Chondrocyte (in vitro differentiated cells): ENCODE results near the gene SLC5A10. TPM values are rescaled to one million over a fixed set of nuclear protein-coding genes. Genes with fewer than 3 reads are reported as not detected.
"Not testable (repeated sequence)": the region's sequence is repeated elsewhere in the genome, so short reads cannot be mapped to it uniquely, and the experiment has no call there.

ENCODE experiments used
- DNase-seq: peaks from one replicate; pipeline ENCODE4 v3.0.0; 2021; ENCODE audit warnings: mixed read lengths, low spot score
- H3K27ac Mint-ChIP-seq: one replicate; pipeline ENCODE4 v1.8.0; 2021; ENCODE audit warnings: mild to moderate bottlenecking, moderate library complexity, mixed read lengths; ENCODE audit not compliant: unreplicated experiment
- H3K27me3 Mint-ChIP-seq: 2 replicates; pipeline ENCODE4 v1.8.0; 2021; ENCODE audit warnings: low read depth, mixed read lengths
- H3K36me3 Mint-ChIP-seq: 2 replicates; pipeline ENCODE4 v1.8.0; 2021; ENCODE audit warnings: low read depth, mixed read lengths
- H3K4me1 Mint-ChIP-seq: 2 replicates; pipeline ENCODE4 v1.8.0; 2021; ENCODE audit warnings: low read depth, mild to moderate bottlenecking, mixed read lengths
- H3K4me3 Mint-ChIP-seq: one replicate; pipeline ENCODE4 v1.8.0; 2021; ENCODE audit warnings: mild to moderate bottlenecking, moderate library complexity, mixed read lengths; ENCODE audit not compliant: unreplicated experiment
- H3K9me3 Mint-ChIP-seq: 2 replicates; pipeline ENCODE4 v1.8.0; 2021; ENCODE audit warnings: low read depth, mixed read lengths
- total RNA-seq: library from RNA; stranded (reverse); gene quantifications from 3 replicates; pipeline ENCODE4 v1.2.1, GENCODE V29; 2021
- TF ChIP-seq, protein P1 (sequence below): fragments of 200-600 bp; sonication (generic); IDR thresholded peaks from 2 replicates; pipeline ENCODE4 v1.5.0; 2021; ENCODE audit warnings: antibody characterized with exemption, mild to moderate bottlenecking, moderate library complexity

The SLC5A10 gene
- total RNA-seq, 1 donor from 2014 or later, result not detected

DNA sequence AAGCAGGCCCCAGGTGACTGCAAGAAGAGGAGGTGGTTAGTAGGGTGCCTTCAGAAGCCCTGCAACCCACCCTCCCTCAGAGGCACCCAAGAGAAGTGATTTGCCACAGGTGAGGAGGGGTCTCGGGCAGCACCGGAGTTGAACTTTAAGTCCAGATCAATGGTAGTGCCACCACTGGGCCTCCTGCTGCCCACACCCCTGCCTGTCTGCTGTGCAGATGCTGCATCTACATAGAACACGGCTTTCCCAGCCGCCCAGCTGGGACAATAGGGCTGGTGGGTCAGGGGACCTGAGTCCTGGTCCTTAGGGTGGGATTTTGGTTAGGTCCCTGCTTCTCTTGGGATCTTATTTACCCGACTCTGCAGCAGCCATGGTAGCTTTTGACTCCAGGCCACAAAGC is 70.2 kb downstream of the SLC5A10 start:
- TF ChIP-seq, protein P1, sequence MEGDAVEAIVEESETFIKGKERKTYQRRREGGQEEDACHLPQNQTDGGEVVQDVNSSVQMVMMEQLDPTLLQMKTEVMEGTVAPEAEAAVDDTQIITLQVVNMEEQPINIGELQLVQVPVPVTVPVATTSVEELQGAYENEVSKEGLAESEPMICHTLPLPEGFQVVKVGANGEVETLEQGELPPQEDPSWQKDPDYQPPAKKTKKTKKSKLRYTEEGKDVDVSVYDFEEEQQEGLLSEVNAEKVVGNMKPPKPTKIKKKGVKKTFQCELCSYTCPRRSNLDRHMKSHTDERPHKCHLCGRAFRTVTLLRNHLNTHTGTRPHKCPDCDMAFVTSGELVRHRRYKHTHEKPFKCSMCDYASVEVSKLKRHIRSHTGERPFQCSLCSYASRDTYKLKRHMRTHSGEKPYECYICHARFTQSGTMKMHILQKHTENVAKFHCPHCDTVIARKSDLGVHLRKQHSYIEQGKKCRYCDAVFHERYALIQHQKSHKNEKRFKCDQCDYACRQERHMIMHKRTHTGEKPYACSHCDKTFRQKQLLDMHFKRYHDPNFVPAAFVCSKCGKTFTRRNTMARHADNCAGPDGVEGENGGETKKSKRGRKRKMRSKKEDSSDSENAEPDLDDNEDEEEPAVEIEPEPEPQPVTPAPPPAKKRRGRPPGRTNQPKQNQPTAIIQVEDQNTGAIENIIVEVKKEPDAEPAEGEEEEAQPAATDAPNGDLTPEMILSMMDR, result no peak
- peak; percentile 81 for DNase-seq
- no peak overlapping the region for H3K4me3 Mint-ChIP-seq
- H3K27ac Mint-ChIP-seq, result no peak overlapping the region
- H3K27me3 Mint-ChIP-seq, result peaks cover 4% of the 10 kb centered on the region
- no peaks in the 10 kb centered on the region for H3K9me3 Mint-ChIP-seq
- H3K36me3 Mint-ChIP-seq, result no peaks in the 10 kb centered on the region
- peaks cover 3% of the 10 kb centered on the region for H3K4me1 Mint-ChIP-seq

DNA sequence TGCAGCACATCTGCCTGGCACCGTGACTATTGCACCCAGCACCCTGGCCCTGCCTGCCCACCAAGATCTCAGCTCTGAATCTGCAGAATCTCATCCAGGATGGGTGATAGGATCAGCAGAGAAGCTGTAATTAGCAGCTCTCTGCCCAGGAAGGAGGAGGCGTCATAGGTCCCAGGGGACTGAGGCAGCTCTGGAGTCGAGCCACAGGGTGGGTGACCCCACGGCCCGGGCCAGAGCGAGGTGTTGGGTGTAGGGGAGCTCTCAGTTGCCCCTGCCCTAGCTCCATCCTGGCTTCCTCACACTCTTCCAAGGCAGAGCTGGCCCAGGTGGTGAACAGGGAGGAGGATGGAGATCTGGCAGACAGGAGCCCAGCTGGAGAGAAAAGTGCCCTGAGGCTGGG is 70.8 kb downstream of the SLC5A10 start:
- Mint-ChIP-seq H3K4me3 (no peak overlapping the region), H3K27me3 (peaks cover 4% of the 10 kb centered on the region), H3K9me3 (no peaks in the 10 kb centered on the region), H3K4me1 (peaks cover 3% of the 10 kb centered on the region), H3K27ac (no peak overlapping the region), H3K36me3 (no peaks in the 10 kb centered on the region)
- TF ChIP-seq, protein P1, result no peak
- DNase-seq, result peak; percentile 81

DNA sequence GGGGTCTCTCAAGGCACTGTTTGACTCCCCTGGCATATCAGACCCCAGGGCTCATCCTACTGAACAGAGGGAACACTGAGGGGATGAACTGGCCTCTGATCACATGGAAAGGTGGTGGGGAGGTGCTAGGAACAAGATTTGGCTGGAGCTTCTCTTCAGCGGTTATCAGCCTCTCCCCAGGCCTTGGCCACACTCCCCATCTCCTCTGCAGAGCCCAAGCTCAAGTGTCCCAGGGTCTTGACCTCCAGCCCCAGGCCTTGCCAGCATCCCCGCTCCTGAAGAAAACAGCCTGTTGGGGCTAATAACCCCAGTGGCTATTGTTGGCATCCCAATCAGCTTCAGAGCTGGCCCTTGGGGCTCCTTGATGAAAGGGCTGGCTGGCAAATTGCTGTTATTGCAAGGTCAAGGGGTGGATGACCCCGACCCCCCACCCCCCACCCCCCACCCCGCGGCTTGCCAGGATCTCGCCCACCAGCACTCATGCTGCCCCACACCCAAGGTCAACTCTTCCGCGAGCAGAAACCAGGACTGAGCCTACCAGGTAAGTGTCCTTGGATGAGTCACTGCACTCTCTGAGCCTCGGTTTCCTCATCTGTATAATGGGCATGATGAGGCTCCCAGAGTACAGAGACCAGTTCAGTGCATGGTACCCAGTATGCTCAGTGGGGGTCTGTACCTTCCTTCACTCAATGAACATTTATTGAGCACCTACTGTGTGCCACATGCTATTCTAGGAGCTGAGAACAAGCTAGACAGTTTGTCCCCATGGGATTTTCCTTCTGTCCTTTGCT is 71.4 kb downstream of the SLC5A10 start:
- H3K4me1 Mint-ChIP-seq, result peaks cover 3% of the 10 kb centered on the region
- TF ChIP-seq, protein P1, result no peak
- DNase-seq, result peak; percentile 44
- peaks cover 4% of the 10 kb centered on the region for H3K27me3 Mint-ChIP-seq
- no peak overlapping the region for H3K4me3 Mint-ChIP-seq
- no peaks in the 10 kb centered on the region for H3K9me3 Mint-ChIP-seq
- no peaks in the 10 kb centered on the region for H3K36me3 Mint-ChIP-seq
- no peak overlapping the region for H3K27ac Mint-ChIP-seq

DNA sequence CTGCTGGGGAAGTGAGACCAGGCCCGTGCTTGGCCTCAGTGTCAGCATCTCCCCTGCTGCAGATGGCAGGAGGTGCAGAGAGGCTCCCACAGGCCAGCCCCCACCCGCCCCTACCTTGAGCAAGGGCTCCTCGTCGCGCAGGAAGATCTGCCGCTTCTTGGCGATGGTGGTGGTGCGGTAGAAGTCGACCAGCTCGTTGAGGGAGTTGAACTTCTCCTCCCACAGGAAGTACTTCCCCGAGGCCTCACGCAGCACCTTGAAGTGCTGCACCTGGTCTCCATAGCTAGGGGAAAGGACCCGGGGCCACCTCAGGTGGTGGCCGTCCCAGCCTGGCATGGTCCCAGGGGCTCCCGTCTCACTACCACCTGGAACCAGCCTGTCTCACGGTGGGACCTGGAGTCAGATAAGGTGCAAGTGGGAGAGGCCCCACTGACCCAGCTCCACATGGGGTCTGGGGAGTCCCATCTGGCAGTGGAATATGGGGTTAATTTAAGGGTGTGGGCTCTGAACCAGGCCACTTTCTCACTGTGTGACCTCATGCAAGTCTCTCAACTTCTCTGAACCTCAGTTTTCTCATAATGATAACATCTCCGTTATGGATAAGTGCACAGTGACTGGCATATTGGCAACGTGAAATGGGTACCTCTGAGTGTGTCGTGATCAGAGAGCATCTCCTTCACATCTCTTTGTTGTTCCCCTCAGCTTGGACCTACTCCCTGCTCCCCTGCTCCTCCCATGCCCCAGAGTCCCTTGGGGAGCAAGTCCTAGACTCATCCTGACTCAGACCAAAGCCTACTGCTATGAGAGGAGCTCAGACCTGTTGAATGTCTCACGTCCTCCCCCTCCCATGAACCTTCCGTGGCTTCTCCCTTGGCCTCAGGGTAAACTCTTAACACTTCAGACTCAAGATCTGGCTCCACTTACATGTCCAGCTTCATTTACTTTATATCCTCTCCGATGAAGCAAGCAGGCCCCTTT is 72.4 kb downstream of the SLC5A10 start:
- H3K4me1 Mint-ChIP-seq, result peaks cover 3% of the 10 kb centered on the region
- no peaks in the 10 kb centered on the region for H3K9me3 Mint-ChIP-seq
- H3K27ac Mint-ChIP-seq, result no peak overlapping the region
- H3K27me3 Mint-ChIP-seq, result peaks cover 4% of the 10 kb centered on the region
- TF ChIP-seq, protein P1, result no peak
- H3K36me3 Mint-ChIP-seq, result no peaks in the 10 kb centered on the region
- peak; percentile 73 for DNase-seq
- no peak overlapping the region for H3K4me3 Mint-ChIP-seq

DNA sequence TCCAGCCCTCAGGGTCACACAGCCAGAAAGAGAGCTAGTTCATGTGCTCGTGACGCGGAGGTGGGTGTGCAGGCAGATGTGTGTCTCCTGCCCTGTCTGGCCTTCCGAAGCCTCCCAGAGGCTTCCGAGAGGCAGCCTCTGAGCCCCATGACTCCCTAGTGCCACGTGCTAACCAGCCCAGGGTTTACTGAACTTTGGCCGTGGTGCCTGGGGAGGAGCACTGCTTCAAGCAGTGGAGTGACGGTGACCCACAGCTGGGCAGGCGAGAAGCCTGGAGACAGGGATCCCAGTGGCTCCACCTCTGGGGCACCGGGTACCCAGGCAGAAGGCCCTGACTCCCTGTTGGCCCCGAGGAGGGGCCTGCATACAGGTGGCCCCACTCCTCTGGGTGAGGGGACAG is 76.7 kb downstream of the SLC5A10 start:
- not testable (repeated sequence) for H3K36me3 Mint-ChIP-seq, H3K9me3 Mint-ChIP-seq, H3K27ac Mint-ChIP-seq, H3K4me1 Mint-ChIP-seq, H3K27me3 Mint-ChIP-seq, DNase-seq, H3K4me3 Mint-ChIP-seq

DNA sequence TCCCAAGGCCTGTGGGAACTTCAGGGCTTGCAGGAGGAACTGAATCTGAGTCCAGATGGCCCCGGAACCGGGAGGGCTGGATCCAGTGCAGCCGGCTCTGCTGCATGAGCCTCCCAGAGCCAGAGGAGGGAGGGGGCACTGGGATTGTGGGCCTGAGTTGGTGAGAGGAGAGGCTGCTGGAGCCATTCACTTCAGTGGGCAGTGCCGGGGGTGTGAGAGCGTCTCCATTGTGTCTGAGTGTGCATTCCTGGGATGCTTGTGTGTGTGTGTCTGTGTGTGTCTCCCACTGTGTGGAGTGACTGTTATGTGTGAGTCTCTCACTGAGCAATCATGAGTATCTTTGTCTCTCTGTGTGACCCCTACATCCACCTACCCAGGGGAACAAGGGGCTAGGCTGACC is 77.8 kb downstream of the SLC5A10 start:
- H3K27me3 Mint-ChIP-seq, H3K36me3 Mint-ChIP-seq, H3K4me3 Mint-ChIP-seq, H3K4me1 Mint-ChIP-seq, DNase-seq, H3K9me3 Mint-ChIP-seq: not testable (repeated sequence)
- peak overlapping the region; percentile 63 for H3K27ac Mint-ChIP-seq

DNA sequence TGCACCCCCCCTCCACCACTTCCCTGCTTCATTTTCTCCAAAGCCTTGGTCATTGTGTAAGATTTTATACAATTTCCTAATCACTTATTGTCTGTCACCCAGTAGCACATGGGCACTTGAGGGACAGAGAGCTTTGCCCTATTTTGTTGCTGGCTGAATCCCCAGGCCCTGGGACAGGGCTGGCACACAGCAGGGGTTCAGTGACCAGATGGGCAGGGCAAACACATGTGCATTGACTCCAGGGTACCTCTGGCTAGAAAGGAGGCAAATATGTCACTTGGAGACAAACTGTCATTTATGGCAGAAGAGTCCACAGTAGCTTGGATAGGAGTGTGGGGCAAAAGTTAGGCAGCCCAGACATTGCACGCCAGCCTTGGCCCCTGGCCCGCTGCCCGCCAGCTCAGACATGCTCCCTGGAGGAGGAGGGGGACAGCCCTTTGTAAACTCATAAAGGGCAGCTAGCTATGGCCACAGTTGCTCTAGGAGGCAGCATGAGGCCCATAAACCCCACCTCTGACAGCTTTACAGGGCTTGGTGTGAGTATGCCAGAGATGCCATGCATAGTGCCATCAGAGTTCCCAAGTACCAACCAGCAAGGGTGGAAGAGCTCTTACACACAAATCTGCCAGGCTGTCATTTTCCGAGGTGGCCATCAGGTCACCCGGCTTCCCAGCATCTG is 78.9 kb downstream of the SLC5A10 start:
- H3K9me3 Mint-ChIP-seq, H3K36me3 Mint-ChIP-seq, DNase-seq, H3K27me3 Mint-ChIP-seq, H3K27ac Mint-ChIP-seq, H3K4me3 Mint-ChIP-seq, H3K4me1 Mint-ChIP-seq: not testable (repeated sequence)
